ENCODE data around the gene HSDL2.

Gene HSDL2

GRCh38 chr9:112520656-112521055, 140.7 kb downstream of the HSDL2 start:
- no peak for TF ChIP-seq CTCF (IDR thresholded peaks at IDR 0.05)
- H3K36me3 ChIP-seq, result no peaks in the 10 kb centered on the region
- no peaks in the 10 kb centered on the region for H3K27me3 ChIP-seq
- no peaks in the 10 kb centered on the region for H3K4me1 ChIP-seq (ENCODE audit: control insufficient read depth in 1 of 2, insufficient read depth in 1 of 2, low read depth in 1 of 2, low read length in 1 of 2)
- no peak overlapping the region for H3K27ac ChIP-seq
- no peak overlapping the region for H3K4me3 ChIP-seq (ENCODE audit: low read depth in 1 of 2, low read length in 1 of 2)
- H3K9me3 ChIP-seq, result no peaks in the 10 kb centered on the region

All from neutrophil (primary cell).